BJ (cell line): Measurements from ENCODE around the gene APPBP2. TPM values are rescaled to one million over a fixed set of nuclear protein-coding genes. Genes with fewer than 3 reads are reported as not detected.

Experiments used
- CTCF ChIA-PET: fragments of 350-600 bp; formaldehyde crosslinking; extraction: SDS; loops from one replicate; lab custom pipeline; 2021; ENCODE audit warnings: antibody characterized with exemption, inconsistent platforms; lab: Yijun Ruan, JAX
- POLR2A ChIA-PET: fragments of 300-600 bp; sonication (Branson Sonifier 250); formaldehyde crosslinking; extraction: SDS; loops from one replicate; lab custom pipeline; 2021; ENCODE audit warnings: antibody characterized with exemption; lab: Charles Lee
- DNase-seq: peaks from one replicate; pipeline ENCODE4 v3.0.0-alpha.2; 2011; ENCODE audit warnings: low read depth
- H3K27me3 ChIP-seq: 2 replicates; pipeline ENCODE4 v1.6.0; 2011; ENCODE audit warnings: low read length; ENCODE audit not compliant: control insufficient read depth, insufficient read depth
- H3K36me3 ChIP-seq: 2 replicates; pipeline ENCODE4 v1.5.1; 2011; ENCODE audit warnings: low read length; ENCODE audit not compliant: control insufficient read depth, insufficient read depth
- H3K4me3 ChIP-seq: 2 replicates; pipeline ENCODE4 v1.5.1; 2011; ENCODE audit warnings: low read depth, mild to moderate bottlenecking, control low read depth, low read length
- polyA plus RNA-seq: library from polyadenylated mRNA; depleted of rRNA; stranded (reverse); fragments of >200 nt; gene quantifications from 2 replicates; pipeline ENCODE4 v1.2.3, GENCODE V29; 2011
- TF ChIP-seq, protein P1 (sequence below): IDR thresholded peaks from 2 replicates; pipeline ENCODE4 v1.5.1; 2011; ENCODE audit warnings: low read depth, mild to moderate bottlenecking, control low read depth, inconsistent platforms, low read length, moderate library complexity; ENCODE audit not compliant: insufficient read depth

The APPBP2 gene
- polyA plus RNA-seq, 1 experiment: 14.8 TPM

DNA sequence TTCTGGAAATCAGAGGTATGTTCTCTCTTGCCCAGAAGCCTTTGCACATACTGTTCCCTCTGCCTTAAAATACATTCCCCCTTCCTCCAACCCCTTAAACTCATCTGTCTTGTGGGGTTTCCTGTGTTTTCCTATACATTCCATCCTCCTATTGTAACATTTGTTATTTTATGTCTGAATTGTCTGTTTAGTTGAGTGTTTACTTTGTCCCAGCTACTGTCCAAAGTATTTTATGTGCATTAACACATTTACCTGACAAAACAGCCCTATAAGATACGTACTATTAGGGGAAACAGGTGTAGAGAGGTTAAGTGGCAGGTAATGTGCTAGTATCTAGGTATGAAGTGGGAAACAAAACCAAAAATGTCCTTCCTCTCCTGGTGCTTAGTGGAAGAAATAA lies 61.7 kb downstream of the APPBP2 start:
- no peak for DNase-seq
- TF ChIP-seq, protein P1, sequence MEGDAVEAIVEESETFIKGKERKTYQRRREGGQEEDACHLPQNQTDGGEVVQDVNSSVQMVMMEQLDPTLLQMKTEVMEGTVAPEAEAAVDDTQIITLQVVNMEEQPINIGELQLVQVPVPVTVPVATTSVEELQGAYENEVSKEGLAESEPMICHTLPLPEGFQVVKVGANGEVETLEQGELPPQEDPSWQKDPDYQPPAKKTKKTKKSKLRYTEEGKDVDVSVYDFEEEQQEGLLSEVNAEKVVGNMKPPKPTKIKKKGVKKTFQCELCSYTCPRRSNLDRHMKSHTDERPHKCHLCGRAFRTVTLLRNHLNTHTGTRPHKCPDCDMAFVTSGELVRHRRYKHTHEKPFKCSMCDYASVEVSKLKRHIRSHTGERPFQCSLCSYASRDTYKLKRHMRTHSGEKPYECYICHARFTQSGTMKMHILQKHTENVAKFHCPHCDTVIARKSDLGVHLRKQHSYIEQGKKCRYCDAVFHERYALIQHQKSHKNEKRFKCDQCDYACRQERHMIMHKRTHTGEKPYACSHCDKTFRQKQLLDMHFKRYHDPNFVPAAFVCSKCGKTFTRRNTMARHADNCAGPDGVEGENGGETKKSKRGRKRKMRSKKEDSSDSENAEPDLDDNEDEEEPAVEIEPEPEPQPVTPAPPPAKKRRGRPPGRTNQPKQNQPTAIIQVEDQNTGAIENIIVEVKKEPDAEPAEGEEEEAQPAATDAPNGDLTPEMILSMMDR: no peak
- Histone ChIP-seq H3K4me3 (no peak overlapping the region), H3K27me3 (no peaks in the 10 kb centered on the region), H3K36me3 (peaks cover 8% of the 10 kb centered on the region)
- ChIA-PET POLR2A (no interaction called here), CTCF (no interaction called here)

DNA sequence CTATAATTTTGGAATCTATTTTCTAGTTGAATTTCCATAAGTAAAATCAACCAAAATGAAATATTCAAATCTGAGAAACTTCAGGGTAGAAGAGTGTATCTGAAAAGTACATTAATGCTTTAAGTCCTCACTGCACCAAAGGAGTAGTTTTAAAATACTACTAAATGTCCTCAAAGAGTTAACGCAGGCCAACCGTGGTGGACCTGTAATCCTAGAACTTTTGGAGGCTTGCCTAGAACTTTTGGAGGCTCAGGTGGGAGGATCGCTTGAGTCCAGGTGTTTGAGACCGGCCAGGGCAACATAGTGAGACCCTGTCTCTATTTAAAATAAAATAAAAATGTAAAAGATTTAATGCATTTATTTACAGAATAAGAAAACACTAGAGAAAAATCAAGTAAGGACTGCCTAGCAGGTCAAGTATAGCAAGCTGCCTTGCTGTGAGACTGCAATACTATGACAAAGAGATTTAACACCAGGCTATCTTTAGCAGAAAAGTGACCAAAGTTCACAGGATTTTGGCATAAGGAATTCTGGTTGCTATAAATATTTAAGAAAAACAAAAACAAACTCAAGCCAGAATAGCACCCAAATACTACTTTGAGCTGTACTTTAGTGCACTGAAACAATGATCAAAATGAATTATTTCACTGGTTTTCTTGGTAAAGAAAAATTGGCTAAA lies 62.7 kb downstream of the APPBP2 start:
- ChIA-PET CTCF (interaction anchor here (0.7 kb wide), 1 partner anchor 82 kb away, joined by 3 read pairs; no protein-coding TSS in a partner anchor), POLR2A (interaction anchor here (0.5 kb wide), 1 partner anchor 114 kb away, joined by 4 read pairs; no protein-coding TSS in a partner anchor)
- TF ChIP-seq, protein P1: no peak
- DNase-seq: no peak
- H3K36me3 ChIP-seq: peaks cover 8% of the 10 kb centered on the region
- no peaks in the 10 kb centered on the region for H3K27me3 ChIP-seq
- H3K4me3 ChIP-seq: no peak overlapping the region

DNA sequence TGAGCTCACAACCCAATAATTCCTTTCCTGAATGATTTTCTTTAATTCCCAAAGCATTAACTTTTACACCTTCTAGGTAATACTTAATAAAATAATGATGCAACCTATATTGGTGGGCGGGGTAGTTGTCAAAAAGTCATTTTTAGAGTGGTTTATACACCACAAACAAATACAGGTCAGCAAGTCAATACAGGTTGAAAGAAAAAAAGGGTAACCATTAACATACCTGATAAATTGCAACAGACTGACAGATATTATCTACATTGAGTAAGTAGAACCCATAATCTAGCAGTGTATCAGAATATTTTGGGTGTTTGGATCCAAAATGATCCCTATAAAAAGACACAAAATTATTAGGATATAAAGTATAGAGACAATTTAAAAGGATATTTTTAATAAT lies 64.5 kb downstream of the APPBP2 start:
- DNase-seq: no peak
- POLR2A ChIA-PET: no interaction called here
- Histone ChIP-seq H3K36me3 (peaks cover 8% of the 10 kb centered on the region), H3K27me3 (no peaks in the 10 kb centered on the region), H3K4me3 (no peak overlapping the region)
- CTCF ChIA-PET: no interaction called here
- TF ChIP-seq, protein P1: no peak

DNA sequence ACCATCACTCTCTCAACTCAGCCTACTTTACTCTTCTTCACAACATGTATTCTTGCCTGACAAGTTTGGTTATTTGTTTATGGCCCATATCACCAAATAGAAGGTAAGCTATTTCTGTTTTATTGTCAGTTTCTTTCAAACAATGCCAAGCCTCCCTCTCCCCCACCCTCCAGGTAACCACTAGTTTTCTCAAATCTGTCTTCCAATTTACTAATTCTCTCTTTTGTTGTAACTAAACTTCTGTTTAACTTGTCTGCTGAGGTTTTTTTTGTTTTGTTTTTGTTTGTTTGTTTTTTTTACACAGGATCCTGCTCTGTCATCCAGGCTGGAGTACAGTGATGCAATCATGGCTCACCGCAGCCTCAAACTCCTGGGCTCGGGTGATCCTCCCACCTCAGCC lies 68.9 kb downstream of the APPBP2 start:
- peaks cover 14% of the 10 kb centered on the region for H3K36me3 ChIP-seq
- POLR2A ChIA-PET: no interaction called here

DNA sequence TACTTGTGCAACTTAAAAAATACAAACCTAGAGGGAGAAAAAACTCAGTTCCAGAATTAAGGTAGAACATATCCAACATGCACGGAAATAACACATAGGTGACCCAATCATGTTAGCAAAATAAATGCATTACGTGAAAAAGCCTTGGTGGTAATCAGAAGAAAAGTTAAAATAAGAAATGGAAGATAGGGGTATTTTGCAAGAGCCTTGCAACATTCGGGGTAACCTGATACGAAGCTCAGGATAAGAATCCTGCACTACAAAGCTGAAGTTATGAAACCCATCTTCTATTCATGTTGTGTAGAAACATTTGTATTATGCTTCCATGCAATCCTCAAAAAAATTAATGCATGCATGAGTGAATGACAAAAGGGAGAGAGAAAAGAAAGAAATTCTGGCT lies 70.7 kb downstream of the APPBP2 start:
- CTCF ChIA-PET: no interaction called here
- no peak overlapping the region for H3K4me3 ChIP-seq
- no peaks in the 10 kb centered on the region for H3K27me3 ChIP-seq
- POLR2A ChIA-PET: no interaction called here
- peaks cover 11% of the 10 kb centered on the region for H3K36me3 ChIP-seq
- TF ChIP-seq, protein P1: no peak
- DNase-seq: no peak

More for the DNA sequence above, 68.9 kb downstream of the APPBP2 start:
- Histone ChIP-seq H3K27me3 (no peaks in the 10 kb centered on the region), H3K4me3 (no peak overlapping the region)
- no peak for DNase-seq
- TF ChIP-seq, protein P1: no peak
- CTCF ChIA-PET: no interaction called here
